Muscle of leg (tissue), 11 donors: ENCODE results near the gene DMD. TPM values are rescaled to one million over a fixed set of nuclear protein-coding genes. Genes with fewer than 3 reads are reported as not detected.

ENCODE experiments used
- DNase-seq: peaks from one replicate; pipeline ENCODE4 v3.0.0; 2013
- H3K27ac ChIP-seq: one replicate; pipeline ENCODE4 v1.5.1; 2013; ENCODE audit warnings: mild to moderate bottlenecking, low read length, control low read depth
- H3K27me3 ChIP-seq: one replicate; pipeline ENCODE4 v1.6.1; 2013; ENCODE audit warnings: low read length; ENCODE audit not compliant: control insufficient read depth, insufficient read depth
- H3K36me3 ChIP-seq: one replicate; pipeline ENCODE4 v1.6.1; 2013; ENCODE audit warnings: low read length; ENCODE audit not compliant: control insufficient read depth, insufficient read depth
- H3K4me1 ChIP-seq: one replicate; pipeline ENCODE4 v1.6.1; 2013; ENCODE audit warnings: low read length; ENCODE audit not compliant: control insufficient read depth, insufficient read depth
- H3K4me3 ChIP-seq: one replicate; pipeline ENCODE4 v1.5.1; 2013; ENCODE audit warnings: low read length, control low read depth
- H3K9me3 ChIP-seq: replicated peaks from 2 replicates; pipeline ENCODE4 v1.6.1; 2013; ENCODE audit warnings: low read depth, low read length; ENCODE audit not compliant: control insufficient read depth
- WGBS: methylation state at CpG from one replicate; pipeline ENCODE4 v1.1.5; 2013; ENCODE audit warnings: missing lambda C conversion rate; ENCODE audit not compliant: insufficient coverage; 5-methylcytosine and 5-hydroxymethylcytosine counted together
- polyA plus RNA-seq, 8 donors: library from polyadenylated mRNA; unstranded; fragments of 120-200 nt; gene quantifications; one replicate each; pipeline versions ENCODE4 v1.2.1 to v1.2.3, GENCODE V29; 2013; ENCODE audit warnings: inconsistent platforms in 1 of 8, low replicate concordance in 1 of 8; ENCODE audit not compliant: insufficient read length in 8 of 8, insufficient read depth in 1 of 8
- total RNA-seq: library from RNA; stranded (reverse); fragments of 120-200 nt; gene quantifications from one replicate; pipeline ENCODE4 v1.2.4, GENCODE V29; 2013

Gene DMD
- total and polyA plus RNA-seq, 9 donors = 50.3 to 106 (median 68.9) TPM

DNA sequence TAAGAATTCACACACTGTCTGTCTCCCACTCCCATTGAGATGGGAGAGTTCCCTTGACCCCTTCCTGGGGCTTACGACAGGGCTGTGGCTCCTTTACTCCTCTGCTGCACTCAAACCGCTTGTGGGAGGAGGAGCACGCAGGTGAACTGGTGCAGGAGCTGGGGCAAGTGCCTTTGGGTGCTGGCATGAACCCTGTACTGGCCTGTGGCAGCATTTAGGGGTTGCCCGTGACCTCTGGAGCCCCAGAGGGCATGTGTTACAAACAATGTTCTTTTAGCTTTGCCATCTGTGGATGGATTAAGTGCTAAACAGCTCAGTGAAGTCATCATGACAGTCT lies 2117.7 kb downstream of the DMD start:
- no peaks in the 10 kb centered on the region for H3K4me1 ChIP-seq
- peaks cover 6% of the 10 kb centered on the region for H3K27me3 ChIP-seq
- H3K4me3 ChIP-seq = no peak overlapping the region
- no peaks in the 10 kb centered on the region for H3K36me3 ChIP-seq
- no peak overlapping the region for H3K27ac ChIP-seq
- WGBS = 75% methylated on average over 3 of the region's 4 CpGs
- H3K9me3 ChIP-seq = no peaks in the 10 kb centered on the region
- no peak for DNase-seq

GRCh38 chrX:31092970-31093638 lies 2118.2 kb downstream of the DMD start:
- no peak for DNase-seq
- Histone ChIP-seq H3K9me3 (no peaks in the 10 kb centered on the region), H3K36me3 (no peaks in the 10 kb centered on the region), H3K4me1 (no peaks in the 10 kb centered on the region), H3K27me3 (peaks cover 6% of the 10 kb centered on the region), H3K27ac (no peak overlapping the region), H3K4me3 (no peak overlapping the region)
- 50% methylated on average over 1 of the region's 3 CpGs for WGBS

DNA sequence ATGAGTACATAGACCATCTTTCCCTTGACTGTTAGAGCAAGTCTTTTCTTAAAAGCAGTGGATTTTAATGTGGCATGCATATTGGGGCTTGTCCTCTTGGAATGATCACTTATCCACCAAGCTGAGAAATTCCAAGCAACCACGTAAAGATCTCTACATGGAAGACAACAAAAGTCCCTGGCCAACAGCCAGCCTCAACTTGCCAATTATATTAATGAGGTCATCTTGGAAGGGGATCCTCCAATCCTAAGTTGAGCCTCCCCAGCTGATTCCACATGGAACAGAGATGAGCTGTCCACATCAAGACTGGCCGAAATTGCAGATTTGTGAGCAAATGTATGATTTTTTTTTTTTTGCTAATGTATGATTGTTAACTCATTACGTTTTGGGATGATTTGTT lies 2118.9 kb downstream of the DMD start:
- WGBS = no CpG with 5 or more reads among the region's 3 CpGs
- Histone ChIP-seq H3K27me3 (peaks cover 6% of the 10 kb centered on the region), H3K9me3 (no peaks in the 10 kb centered on the region), H3K4me1 (no peaks in the 10 kb centered on the region), H3K4me3 (no peak overlapping the region), H3K36me3 (no peaks in the 10 kb centered on the region), H3K27ac (no peak overlapping the region)
- DNase-seq = peak; percentile 81

DNA sequence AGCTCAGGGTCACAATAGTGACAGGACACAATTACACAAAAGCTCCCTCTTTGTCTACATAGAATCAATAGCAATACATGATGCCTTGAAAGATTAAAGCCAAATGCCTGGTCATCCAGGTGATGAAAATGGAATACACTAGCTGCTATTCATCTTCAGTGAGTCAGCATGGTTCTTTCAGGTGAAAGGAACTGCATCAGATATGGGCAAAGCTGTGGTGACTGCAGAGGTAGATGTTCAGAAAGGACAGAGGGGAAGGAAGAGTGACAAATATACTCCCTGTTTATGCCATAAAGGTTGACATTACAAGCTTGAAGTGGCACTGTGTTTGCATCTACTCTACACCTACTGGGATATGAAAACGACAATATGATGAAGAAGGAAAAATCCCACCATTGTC lies 2119.5 kb downstream of the DMD start:
- Histone ChIP-seq H3K4me3 (no peak overlapping the region), H3K4me1 (no peaks in the 10 kb centered on the region), H3K9me3 (no peaks in the 10 kb centered on the region), H3K27me3 (peaks cover 6% of the 10 kb centered on the region), H3K36me3 (no peaks in the 10 kb centered on the region), H3K27ac (no peak overlapping the region)
- DNase-seq = no peak
- no CpG with 5 or more reads among the region's 1 CpG for WGBS

DNA sequence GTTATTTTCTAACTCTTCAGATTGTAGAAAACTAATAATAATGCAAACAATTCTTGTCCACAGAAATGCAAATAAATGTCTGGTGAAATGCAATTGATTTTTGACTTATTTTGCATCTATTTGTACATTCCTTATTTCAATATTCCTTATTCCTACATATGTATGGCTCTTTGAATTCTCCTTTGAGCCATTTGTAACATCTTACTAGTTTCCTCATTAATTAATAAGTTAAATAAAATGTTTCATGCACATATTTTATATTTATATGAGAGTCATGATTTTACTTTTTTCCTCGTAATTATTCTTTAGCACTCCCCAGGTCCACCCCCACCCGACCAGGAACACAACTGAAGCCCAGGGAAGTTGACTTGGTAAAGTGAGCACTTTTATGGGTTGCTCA lies 2136.8 kb downstream of the DMD start:
- Histone ChIP-seq H3K27me3 (no peaks in the 10 kb centered on the region), H3K4me1 (no peaks in the 10 kb centered on the region), H3K4me3 (no peak overlapping the region), H3K27ac (no peak overlapping the region), H3K9me3 (peaks cover 10% of the 10 kb centered on the region), H3K36me3 (no peaks in the 10 kb centered on the region)
- WGBS = no CpG with 5 or more reads among the region's 2 CpGs
- no peak for DNase-seq

GRCh38 chrX:31071725-31072124 lies 2139.6 kb downstream of the DMD start, which contains the start of gene FTHL17:
FTHL17 (minus strand) TSS chrX:31072041; CDS start chrX:31071953, 88 bp downstream.
- Histone ChIP-seq H3K4me1 (no peaks in the 10 kb centered on the region), H3K27me3 (no peaks in the 10 kb centered on the region), H3K9me3 (peaks cover 9% of the 10 kb centered on the region), H3K27ac (no peak within 1 kb of the TSS), H3K4me3 (no peak within 1 kb of the TSS), H3K36me3 (no peaks in the 10 kb centered on the region)
- 86% methylated on average over 26 of the region's 33 CpGs for WGBS
- DNase-seq = no peak

- Histone ChIP-seq H3K36me3 (no peaks in the 10 kb centered on the region), H3K27ac (no peak overlapping the region), H3K9me3 (peaks cover 6% of the 10 kb centered on the region), H3K27me3 (no peaks in the 10 kb centered on the region), H3K4me3 (no peak overlapping the region), H3K4me1 (no peaks in the 10 kb centered on the region)
- DNase-seq = no peak
- WGBS = 83% methylated on average over 18 of the region's 18 CpGs
Observed at GRCh38 chrX:31071262-31071661, 2140.1 kb downstream of the DMD start.

GRCh38 chrX:31070057-31070468 lies 2141.3 kb downstream of the DMD start:
- H3K27me3 ChIP-seq = no peaks in the 10 kb centered on the region
- H3K4me1 ChIP-seq = no peaks in the 10 kb centered on the region
- no peaks in the 10 kb centered on the region for H3K36me3 ChIP-seq
- no peak for DNase-seq
- H3K4me3 ChIP-seq = no peak overlapping the region
- no peak overlapping the region for H3K27ac ChIP-seq
- H3K9me3 ChIP-seq = peaks cover 6% of the 10 kb centered on the region
